HepG2 (cell line): Measurements from ENCODE around the gene TMEM209. TPM values are rescaled to one million over a fixed set of nuclear protein-coding genes. Genes with fewer than 3 reads are reported as not detected.

Source experiments
- ADNP ChIP-seq: sonication (generic); formaldehyde crosslinking; IDR thresholded peaks from 2 replicates; pipeline ENCODE4 v1.4.0; 2020; ENCODE audit warnings: missing genetic modification reagents
- AGO2 ChIP-seq: fragments of 200-400 bp; formaldehyde crosslinking; optimal IDR thresholded peaks from 2 replicates; pipeline ENCODE3; 2017; ENCODE audit warnings: mild to moderate bottlenecking, low read depth, low read length, moderate library complexity
- FOXO1 ChIP-seq: sonication (generic); formaldehyde crosslinking; IDR thresholded peaks from 2 replicates; pipeline ENCODE4 v1.4.0; 2020; ENCODE audit warnings: missing genetic modification reagents
- JUNB ChIP-seq: sonication (generic); formaldehyde crosslinking; IDR thresholded peaks from 2 replicates; pipeline ENCODE4 v1.8.0; 2022; ENCODE audit warnings: missing genetic modification reagents, mild to moderate bottlenecking, borderline replicate concordance
- KDM2A ChIP-seq: sonication (generic); formaldehyde crosslinking; IDR thresholded peaks from 2 replicates; pipeline ENCODE4 v1.4.0; 2020; ENCODE audit warnings: low read depth, missing genetic modification reagents, borderline replicate concordance
- KDM6A ChIP-seq: IDR thresholded peaks from 2 replicates; pipeline ENCODE4 v1.6.1; 2016; ENCODE audit warnings: low read depth
- MLLT10 ChIP-seq: sonication (generic); formaldehyde crosslinking; IDR thresholded peaks from 2 replicates; pipeline ENCODE4 v1.4.0; 2020; ENCODE audit warnings: missing genetic modification reagents
- ZBTB14 ChIP-seq: sonication (generic); formaldehyde crosslinking; IDR thresholded peaks from 2 replicates; pipeline ENCODE4 v1.4.0; 2020; ENCODE audit warnings: missing genetic modification reagents
- ZBTB25 ChIP-seq: IDR thresholded peaks from 2 replicates; pipeline ENCODE4 v1.6.1; 2018; ENCODE audit warnings: missing genetic modification reagents
- ZBTB33 ChIP-seq: sonication (generic); formaldehyde crosslinking; IDR thresholded peaks from 2 replicates; pipeline ENCODE4 v1.4.0; 2020; ENCODE audit warnings: missing genetic modification reagents
- ZFP91 ChIP-seq: sonication (generic); formaldehyde crosslinking; IDR thresholded peaks from 2 replicates; pipeline ENCODE4 v1.9.0; 2022; ENCODE audit warnings: missing genetic modification reagents, mild to moderate bottlenecking, borderline replicate concordance
- ZNF326 ChIP-seq: sonication (generic); formaldehyde crosslinking; IDR thresholded peaks from 2 replicates; pipeline ENCODE4 v1.4.0; 2020; ENCODE audit warnings: missing genetic modification reagents, borderline replicate concordance
- ZNF501 ChIP-seq: sonication (generic); formaldehyde crosslinking; IDR thresholded peaks from 2 replicates; pipeline ENCODE4 v1.5.1; 2020; ENCODE audit warnings: mild to moderate bottlenecking, moderate library complexity, missing genetic modification reagents
- ZNF556 ChIP-seq: sonication (generic); formaldehyde crosslinking; IDR thresholded peaks from 2 replicates; pipeline ENCODE4 v1.4.0; 2020; ENCODE audit warnings: mild to moderate bottlenecking, missing genetic modification reagents, borderline replicate concordance
- ZNF749 ChIP-seq: sonication (generic); formaldehyde crosslinking; IDR thresholded peaks from 2 replicates; pipeline ENCODE4 v1.8.0; 2022; ENCODE audit warnings: mild to moderate bottlenecking, missing genetic modification reagents, moderate library complexity, borderline replicate concordance
- polyA plus RNA-seq, 8 experiments: library from polyadenylated mRNA; depleted of rRNA in 3 of 8; stranded (reverse) in 7 of 8; unstranded in 1 of 8; fragments of >200 nt; fragmentation: Illumina TruSeq in 4 of 8; extraction: Trizol in 4 of 8; gene quantifications; 2 replicates each; pipeline versions ENCODE4 v1.2.1 to v1.2.3, GENCODE V29; 2011 to 2016; ENCODE audit warnings: low read depth in 4 of 8, missing spikeins in 1 of 8, mixed read lengths in 1 of 8; ENCODE audit not compliant: insufficient read depth in 1 of 8
- total RNA-seq, 5 experiments: library from RNA; depleted of rRNA; stranded (reverse); fragments of >200 nt; fragmentation: Illumina TruSeq; extraction: Trizol; gene quantifications; 2 replicates each; pipeline ENCODE4 v1.2.3, GENCODE V29; 2016; ENCODE audit warnings: low read depth in 1 of 5
- TF ChIP-seq, protein P1 (sequence below): sonication (generic); formaldehyde crosslinking; IDR thresholded peaks from 2 replicates; pipeline ENCODE4 v1.4.0; 2020; ENCODE audit warnings: missing genetic modification reagents
- TF ChIP-seq, protein P2 (sequence below): sonication (generic); formaldehyde crosslinking; IDR thresholded peaks from 2 replicates; pipeline ENCODE4 v1.4.0; 2020; ENCODE audit warnings: missing genetic modification reagents
- TF ChIP-seq, protein P3 (sequence below): sonication (generic); formaldehyde crosslinking; IDR thresholded peaks from 2 replicates; pipeline ENCODE4 v1.5.0; 2020; ENCODE audit warnings: mild to moderate bottlenecking, missing genetic modification reagents, borderline replicate concordance

The TMEM209 gene
- total and polyA plus RNA-seq, 2 of the 13 experiments (the other 11 are each of a cell fraction or from before 2014, with no cell fraction given): 14.5 to 15.6 TPM

DNA sequence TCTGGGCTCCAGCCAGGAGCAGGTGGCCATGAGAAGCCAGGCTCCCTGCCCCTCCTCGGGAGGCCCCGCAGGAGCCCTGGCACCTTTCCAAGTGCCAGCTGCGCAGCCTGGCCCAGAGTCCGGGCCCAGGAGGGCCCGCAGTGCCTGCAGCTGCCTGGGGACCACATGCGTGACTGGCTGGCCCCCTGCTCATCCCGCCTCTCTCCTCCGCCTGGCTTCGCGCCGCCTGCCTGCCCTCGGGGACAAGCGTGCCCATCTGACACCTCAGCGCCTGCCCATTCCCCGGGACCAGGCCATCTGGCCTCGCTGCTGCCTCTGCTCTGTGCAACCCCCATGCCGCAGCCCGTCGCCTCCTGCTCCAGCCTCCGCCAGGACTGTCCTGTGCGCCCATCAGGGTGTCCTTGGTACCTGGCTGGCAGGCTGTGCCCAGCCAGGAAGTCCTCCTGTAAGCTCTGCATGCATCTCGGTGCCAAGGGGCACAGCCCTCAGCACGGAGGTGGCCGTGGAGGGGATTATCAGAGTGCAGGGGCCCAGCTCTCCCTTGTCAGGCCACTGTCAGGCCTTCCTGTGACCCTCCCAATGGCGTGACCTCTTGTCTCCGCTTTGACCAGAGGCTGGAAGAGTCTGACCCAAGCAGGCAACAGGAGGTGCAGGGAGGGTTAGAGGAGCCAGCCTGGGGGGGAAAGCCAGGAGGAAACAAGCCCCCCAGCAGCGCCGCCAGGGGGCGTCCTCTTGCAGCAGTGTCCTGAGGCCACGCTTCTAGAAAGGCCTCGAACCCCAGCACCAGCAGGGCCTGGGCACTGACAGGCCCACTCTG lies 50.5 kb downstream of the TMEM209 start (continued):
- TF ChIP-seq FOXO1 (CRISPR knock-in tag): no peak
- TF ChIP-seq, protein P1, sequence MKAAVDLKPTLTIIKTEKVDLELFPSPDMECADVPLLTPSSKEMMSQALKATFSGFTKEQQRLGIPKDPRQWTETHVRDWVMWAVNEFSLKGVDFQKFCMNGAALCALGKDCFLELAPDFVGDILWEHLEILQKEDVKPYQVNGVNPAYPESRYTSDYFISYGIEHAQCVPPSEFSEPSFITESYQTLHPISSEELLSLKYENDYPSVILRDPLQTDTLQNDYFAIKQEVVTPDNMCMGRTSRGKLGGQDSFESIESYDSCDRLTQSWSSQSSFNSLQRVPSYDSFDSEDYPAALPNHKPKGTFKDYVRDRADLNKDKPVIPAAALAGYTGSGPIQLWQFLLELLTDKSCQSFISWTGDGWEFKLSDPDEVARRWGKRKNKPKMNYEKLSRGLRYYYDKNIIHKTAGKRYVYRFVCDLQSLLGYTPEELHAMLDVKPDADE (CRISPR knock-in tag): no peak
- TF ChIP-seq, protein P2, sequence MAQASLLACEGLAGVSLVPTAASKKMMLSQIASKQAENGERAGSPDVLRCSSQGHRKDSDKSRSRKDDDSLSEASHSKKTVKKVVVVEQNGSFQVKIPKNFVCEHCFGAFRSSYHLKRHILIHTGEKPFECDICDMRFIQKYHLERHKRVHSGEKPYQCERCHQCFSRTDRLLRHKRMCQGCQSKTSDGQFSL (CRISPR knock-in tag): peak; percentile 78
- no peak for TF ChIP-seq ZNF556 (CRISPR knock-in tag)
- no peak for TF ChIP-seq JUNB
- TF ChIP-seq ZBTB25 (CRISPR knock-in tag): no peak
- TF ChIP-seq ZBTB33: peak; percentile 38; the same call in 1 of the 2 replicates
- TF ChIP-seq ZFP91: 0 out of 2 replicates have a peak, but pooled peaks have one; percentile 13
- no peak for TF ChIP-seq KDM6A (CRISPR knock-in tag)
- TF ChIP-seq, protein P3, sequence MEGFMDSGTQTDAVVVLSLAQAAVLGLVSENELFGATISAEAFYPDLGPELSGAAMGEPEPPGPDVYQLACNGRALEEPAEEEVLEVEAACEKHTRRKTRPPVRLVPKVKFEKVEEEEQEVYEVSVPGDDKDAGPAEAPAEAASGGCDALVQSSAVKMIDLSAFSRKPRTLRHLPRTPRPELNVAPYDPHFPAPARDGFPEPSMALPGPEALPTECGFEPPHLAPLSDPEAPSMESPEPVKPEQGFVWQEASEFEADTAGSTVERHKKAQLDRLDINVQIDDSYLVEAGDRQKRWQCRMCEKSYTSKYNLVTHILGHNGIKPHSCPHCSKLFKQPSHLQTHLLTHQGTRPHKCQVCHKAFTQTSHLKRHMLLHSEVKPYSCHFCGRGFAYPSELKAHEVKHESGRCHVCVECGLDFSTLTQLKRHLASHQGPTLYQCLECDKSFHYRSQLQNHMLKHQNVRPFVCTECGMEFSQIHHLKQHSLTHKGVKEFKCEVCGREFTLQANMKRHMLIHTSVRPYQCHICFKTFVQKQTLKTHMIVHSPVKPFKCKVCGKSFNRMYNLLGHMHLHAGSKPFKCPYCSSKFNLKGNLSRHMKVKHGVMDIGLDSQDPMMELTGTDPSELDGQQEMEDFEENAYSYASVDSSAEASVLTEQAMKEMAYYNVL (CRISPR knock-in tag): no peak
- no peak for TF ChIP-seq ZNF749 (CRISPR knock-in tag)
- TF ChIP-seq ADNP: no peak
- TF ChIP-seq MLLT10 (CRISPR knock-in tag): no peak
- TF ChIP-seq KDM2A (CRISPR knock-in tag): peak; percentile 32; the same call in 1 of the 2 replicates
- peak; percentile 81 for TF ChIP-seq AGO2
- TF ChIP-seq ZBTB14 (CRISPR knock-in tag): no peak
- no peak for TF ChIP-seq ZNF326
- no peak for TF ChIP-seq ZNF501 (CRISPR knock-in tag)
